Panc1 (cell line): ENCODE data around the gene PRPF40A.

Experiments
- CTCF ChIP-seq: fragments of 450-650 bp; IDR thresholded peaks from 2 replicates; pipeline ENCODE4 v1.5.1; 2017; ENCODE audit warnings: mild to moderate bottlenecking
- REST ChIP-seq, 2 experiments: IDR thresholded peaks; 2 replicates each; pipeline ENCODE4 v1.6.1; 2011 to 2012; ENCODE audit warnings: low read depth in 2 of 2, control low read depth in 1 of 2, low read length in 1 of 2, mild to moderate bottlenecking in 1 of 2, moderate library complexity in 1 of 2; ENCODE audit not compliant: insufficient read depth in 1 of 2
- SIN3A ChIP-seq: IDR thresholded peaks from 2 replicates; pipeline ENCODE4 v1.6.1; 2012; ENCODE audit warnings: low read depth, mild to moderate bottlenecking, low read length, moderate library complexity, borderline replicate concordance; ENCODE audit not compliant: insufficient read depth
- TCF7L2 ChIP-seq: IDR thresholded peaks from 2 replicates; pipeline ENCODE4 v1.6.1; 2011; ENCODE audit warnings: mild to moderate bottlenecking, low read depth, low read length, inconsistent platforms

- no peak for TF ChIP-seq CTCF
- TF ChIP-seq TCF7L2 = no peak
- TF ChIP-seq SIN3A = no peak
- no peak for TF ChIP-seq REST (IDR thresholded peaks at IDR 0.05; ENCODE audit: insufficient read depth in 1 of 2, low read depth in 2 of 2, low read length in 1 of 2)
Observed at GRCh38 chr2:152615177-152615576, 102.1 kb downstream of the PRPF40A start.
